GM21619 (cell line): Measurements from ENCODE around the gene IGLL5.

Experiments
- ATAC-seq: cut with Tn5 transposase; IDR thresholded peaks from one replicate; pipeline ENCODE4 v1.9.1; 2021; ENCODE audit not compliant: unreplicated experiment

The IGLL5 gene

GRCh38 chr22:22887621-22888503 is at the start of gene IGLL5:
TSS of gene IGLL5 (plus strand) at chr22:22887816. CDS start at chr22:22888054, 238 bp downstream.
- ATAC-seq = no peak

DNA sequence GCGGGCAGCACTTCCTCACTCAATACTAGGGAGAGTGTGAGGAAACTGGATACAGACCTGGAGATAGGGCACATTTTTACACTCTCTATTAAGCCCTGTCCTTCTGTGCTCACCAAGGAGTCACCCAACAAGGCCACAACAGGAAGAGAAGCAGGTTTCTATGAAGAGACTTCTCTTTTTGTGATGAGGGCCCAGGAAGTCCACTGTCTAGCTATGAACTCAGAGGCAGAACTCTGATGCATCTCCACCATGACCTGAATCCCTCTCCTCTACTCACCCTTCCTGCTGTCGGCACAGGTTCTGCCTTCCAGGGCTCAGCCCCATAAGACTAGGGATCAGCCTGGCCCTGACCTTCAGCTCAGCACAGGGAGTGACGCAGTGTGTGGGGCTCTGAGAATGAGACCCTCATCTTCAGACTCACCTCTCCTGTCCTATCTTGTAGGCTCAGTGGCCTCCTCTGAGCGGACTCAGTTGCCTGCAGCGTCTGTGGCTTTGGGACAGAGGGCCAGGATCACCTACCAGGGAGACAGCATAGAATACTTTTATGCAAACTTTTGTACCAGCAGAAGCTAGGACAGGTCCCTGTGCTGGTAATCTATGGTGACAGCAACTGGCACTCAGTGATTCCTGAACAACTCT is 49.3 kb upstream of the IGLL5 start:
- no peak for ATAC-seq

DNA sequence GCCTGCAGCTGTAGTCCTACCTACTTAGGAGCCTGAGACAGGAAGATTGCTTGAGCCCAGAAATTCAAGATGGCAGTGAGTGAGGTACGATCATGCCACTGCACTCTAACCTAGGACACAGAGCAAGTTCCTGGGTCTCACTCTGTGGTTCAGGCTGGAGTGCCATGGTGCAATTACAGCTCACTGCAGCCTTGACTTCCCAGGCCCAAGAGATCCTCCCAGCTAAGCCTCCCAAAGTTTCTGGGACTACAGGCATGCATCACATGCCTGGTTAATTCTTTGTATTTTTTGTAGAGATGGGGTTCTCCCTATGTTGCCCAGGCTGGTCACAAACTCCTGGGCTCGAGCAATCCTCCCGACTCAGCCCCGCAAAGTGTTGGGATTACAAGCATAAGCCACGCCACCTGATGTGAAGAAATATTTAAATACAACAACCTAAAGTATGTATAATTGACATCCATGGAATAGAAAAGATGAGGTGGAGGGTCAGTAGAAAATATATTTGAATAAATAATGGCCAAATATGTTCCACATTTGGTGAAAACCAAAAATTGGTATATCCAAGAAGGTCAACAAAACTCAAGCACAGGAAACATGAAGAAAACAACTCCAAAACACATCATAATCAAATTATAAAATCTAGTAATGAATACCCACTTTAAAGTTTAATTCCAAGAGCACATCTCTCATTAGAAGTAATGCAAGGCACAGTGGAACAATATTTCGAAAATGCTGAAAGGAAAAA is 47.9 kb upstream of the IGLL5 start:
- ATAC-seq = no peak

GRCh38 chr22:22840780-22841179 is 46.8 kb upstream of the IGLL5 start:
- ATAC-seq = no peak

GRCh38 chr22:22841598-22841997 is 46.0 kb upstream of the IGLL5 start:
- ATAC-seq = no peak

GRCh38 chr22:22842085-22842484 is 45.5 kb upstream of the IGLL5 start:
- no peak for ATAC-seq

- ATAC-seq = no peak
These were observed 43.8 kb upstream of the IGLL5 start for GRCh38 chr22:22843848-22844247.

- no peak for ATAC-seq
These were observed 40.4 kb upstream of the IGLL5 start for GRCh38 chr22:22847241-22847640.

GRCh38 chr22:22848364-22848866 is 39.2 kb upstream of the IGLL5 start:
- ATAC-seq = no peak

GRCh38 chr22:22849640-22850610 is 37.7 kb upstream of the IGLL5 start:
- ATAC-seq = no peak

DNA sequence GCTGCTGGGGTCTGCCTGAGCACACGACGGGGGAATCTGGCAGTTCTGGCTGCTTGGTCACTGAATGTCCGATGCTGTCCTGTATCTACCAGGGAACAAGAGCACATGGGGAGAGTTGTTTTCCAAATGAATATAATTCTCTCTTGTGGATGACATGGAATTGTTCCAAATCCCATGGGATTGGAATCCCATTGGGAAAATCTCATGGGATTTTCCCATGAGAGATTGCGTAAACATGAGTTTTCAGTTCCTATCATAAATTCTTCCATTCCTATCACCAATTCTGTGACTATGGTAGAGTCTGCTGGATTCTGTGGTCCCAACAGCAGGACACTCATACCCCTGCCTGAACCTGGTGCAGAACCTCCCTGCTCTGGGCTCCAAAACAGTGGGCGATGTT is 35.6 kb upstream of the IGLL5 start:
- no peak for ATAC-seq

GRCh38 chr22:22853713-22854112 is 33.9 kb upstream of the IGLL5 start:
- no peak for ATAC-seq

DNA sequence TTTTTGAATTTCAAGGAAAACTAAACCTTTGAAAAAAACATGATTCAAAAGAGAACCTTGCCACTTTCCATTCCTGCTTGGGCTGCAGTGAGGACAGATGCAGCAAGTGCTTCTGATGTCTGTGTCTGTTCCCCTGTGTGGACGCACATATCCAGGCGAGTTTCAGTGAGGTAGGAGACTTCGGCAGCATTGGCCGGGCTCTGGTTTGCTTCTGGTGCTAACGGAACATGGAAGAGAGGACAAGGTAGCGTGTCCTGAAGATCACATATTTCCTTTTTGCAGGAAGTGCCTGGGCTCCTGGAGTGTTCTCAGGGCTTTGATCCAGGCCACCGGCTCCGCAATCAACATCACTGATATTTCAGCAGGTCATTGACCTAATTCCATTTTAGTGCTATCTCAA is 33.1 kb upstream of the IGLL5 start:
- ATAC-seq = no peak

DNA sequence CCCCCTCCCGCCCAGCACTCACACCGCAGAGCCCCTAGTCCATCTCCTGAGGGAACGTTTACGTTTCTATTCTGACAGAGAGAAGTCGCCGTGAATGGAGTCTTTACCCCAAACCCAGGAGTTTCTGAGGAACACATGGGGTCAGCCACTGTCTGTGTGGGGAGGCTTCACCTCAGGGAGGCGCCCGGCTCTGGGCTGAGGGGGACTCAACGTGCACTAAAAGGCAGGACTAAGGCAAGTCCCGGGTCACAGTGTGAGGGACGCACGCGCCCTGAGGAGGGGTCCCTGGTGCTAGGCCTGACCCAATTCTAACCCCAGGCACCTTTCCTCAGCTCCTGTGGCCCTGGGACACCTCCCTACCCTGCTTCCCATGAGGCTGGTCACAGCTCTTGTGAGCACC is 32.5 kb upstream of the IGLL5 start:
- no peak for ATAC-seq

DNA sequence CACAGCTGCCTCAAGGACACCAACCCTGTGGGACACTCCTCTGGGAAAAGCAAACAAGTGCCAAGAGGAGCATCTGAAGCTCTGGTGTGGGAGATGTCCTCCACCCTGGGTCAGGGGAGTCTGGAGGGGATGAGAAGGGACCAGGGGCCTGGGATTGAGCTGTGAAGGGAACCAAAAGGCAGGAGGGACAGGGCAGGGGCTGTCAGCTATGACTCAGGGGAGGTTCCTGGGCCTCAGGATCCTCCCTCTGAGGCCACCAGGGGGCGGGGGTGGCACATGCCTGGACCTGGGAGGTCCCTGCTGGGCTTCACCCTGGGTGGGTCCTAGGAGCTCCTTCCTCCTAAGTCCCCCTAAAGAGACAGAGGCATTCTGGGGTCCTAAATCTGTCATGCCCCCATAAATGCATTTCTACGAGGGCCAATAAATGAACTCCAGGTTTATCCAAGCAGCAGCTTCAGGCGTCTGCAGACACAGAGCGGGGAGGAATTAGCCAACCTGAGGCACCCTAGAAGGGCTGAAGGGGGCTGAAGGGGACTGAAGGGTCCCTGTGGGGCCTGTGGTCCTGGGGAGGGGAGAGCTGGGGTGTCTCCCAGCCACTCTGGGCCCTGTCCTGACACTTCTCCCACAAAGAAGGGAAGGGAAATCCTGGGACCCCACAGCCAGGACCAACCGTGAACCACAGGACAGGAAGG is 31.9 kb upstream of the IGLL5 start:
- ATAC-seq = no peak

DNA sequence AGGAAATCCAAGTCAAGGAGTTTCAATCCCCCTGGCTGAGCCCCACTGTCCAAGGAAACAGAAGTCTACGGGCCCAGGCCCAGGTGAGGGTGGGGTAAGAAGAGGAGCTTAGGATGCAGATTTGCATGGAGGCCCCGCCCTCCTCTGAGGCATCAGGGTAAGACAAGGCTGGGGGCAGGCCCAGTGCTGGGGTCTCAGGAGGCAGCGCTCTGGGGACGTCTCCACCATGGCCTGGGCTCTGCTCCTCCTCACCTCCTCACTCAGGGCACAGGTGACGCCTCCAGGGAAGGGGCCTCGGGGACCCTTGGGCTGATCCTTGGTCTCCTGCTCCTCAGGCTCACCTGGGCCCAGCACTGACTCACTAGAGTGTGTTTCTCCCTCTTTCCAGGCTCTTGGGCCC is 31.3 kb upstream of the IGLL5 start:
- ATAC-seq = no peak

DNA sequence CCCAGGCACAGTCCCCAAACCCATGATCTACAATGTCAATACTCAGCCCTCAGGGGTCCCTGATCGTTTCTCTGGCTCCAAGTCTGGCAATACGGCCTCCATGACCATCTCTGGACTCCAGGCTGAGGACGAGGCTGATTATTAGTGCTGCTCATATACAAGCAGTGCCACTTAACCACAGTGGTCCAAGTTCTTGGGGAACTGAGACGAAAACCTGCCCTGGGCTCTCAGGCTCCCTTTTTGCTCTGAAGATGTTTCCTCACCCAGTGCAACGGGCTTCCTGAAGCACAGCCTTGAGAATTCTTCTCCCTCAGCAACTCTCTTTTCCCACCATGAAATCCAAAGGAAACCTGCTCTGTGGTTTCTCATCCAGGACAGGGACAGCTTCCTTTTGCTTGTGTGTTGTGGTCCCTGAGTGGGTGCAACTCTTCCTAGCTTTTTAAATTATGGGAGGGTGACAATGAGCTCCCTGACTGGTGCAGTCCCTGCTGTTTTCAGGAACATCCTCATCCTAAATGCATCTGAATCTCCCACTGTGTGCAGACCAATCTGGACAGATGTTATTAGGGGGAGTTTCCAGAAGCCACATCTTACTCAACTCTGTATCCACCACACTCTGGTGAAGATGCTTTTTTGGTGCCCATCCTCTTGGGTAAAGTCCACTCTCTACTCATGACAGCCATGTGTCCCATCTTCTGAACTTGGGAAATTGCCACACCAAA is 30.6 kb upstream of the IGLL5 start:
- ATAC-seq = no peak

- no peak for ATAC-seq
These were observed 29.7 kb upstream of the IGLL5 start for GRCh38 chr22:22857607-22858558.
